ENCODE results near the gene ACYP2.
"Not testable (repeated sequence)": the region's sequence is repeated elsewhere in the genome, so short reads cannot be mapped to it uniquely, and the experiment has no call there.

ACYP2 gene

GRCh38 chr2:54099370-54099769 lies 16.0 kb upstream of the ACYP2 start:
- no peak for DNase-seq (ENCODE audit: low read depth)

GRCh38 chr2:54099829-54100585 lies 15.4 kb upstream of the ACYP2 start:
- DNase-seq (ENCODE audit: low read depth), result no peak

GRCh38 chr2:54100772-54101171 lies 14.6 kb upstream of the ACYP2 start:
- DNase-seq (ENCODE audit: low read depth), result no peak

DNA sequence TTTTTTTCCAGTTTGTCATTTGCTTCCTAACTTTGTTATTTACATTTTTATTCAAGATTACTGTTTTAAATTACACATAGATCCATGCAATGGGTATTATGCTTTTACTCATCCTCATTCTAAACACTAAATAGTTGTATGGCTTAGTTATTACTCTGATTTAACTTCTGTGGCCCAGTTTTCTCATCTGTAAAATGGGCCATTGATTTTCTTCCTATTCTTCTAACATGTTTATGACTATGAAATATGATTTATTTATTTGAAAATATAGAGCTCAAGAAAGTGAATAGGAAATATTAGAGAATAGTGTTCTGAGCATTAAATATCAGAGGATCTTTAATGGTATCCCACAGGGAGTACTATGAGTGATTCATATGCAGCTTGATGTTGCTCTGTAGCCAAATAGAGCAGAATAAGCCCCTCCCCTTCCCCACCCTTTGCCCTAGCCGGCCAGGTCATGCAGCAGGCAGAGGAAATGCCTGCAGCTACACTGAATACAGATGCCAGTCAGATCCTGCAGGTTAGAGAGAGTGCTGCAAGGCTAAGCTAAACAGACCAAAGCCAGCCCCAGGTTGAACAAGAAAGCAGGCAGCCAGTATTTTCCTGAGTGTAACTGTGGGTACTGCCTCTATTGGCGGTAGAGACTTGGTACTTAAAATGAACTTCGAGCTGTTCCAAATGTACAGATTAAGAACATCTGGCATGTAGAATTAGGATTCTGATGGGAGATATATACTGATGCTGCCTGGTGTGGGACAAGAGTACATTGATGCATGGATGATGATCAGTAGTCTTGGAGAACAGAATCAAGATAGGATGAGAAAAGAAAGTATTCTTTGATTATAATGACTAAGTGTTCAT lies 11.7 kb upstream of the ACYP2 start:
- peak; percentile 28 for DNase-seq (ENCODE audit: low read depth)

GRCh38 chr2:54106631-54107454 lies 8.6 kb upstream of the ACYP2 start:
- DNase-seq (ENCODE audit: low read depth), result no peak

DNA sequence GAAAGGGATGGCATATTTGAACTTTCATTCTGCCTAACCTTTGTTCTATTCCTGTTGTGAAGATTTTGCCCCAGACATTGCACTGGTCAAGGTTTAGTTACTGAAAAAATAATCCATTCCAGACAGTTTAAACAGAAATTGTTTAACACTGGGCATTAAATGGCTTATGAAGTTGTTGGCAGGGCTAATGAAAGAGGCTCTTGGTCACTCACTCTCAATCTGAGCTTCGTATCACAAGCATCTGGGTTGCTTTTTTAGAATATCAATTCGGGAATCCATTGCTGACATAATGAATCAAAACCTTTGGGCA lies 8.0 kb upstream of the ACYP2 start:
- DNase-seq (ENCODE audit: low read depth), result no peak

- DNase-seq (ENCODE audit: low read depth), result no peak
These were observed 7.4 kb upstream of the ACYP2 start for GRCh38 chr2:54107903-54108615.

GRCh38 chr2:54109848-54110247 lies 5.6 kb upstream of the ACYP2 start:
- DNase-seq (ENCODE audit: low read depth), result no peak

GRCh38 chr2:54114479-54114878 lies 936 bp upstream of the ACYP2 start:
- DNase-seq (ENCODE audit: low read depth), result not testable (repeated sequence)

DNA sequence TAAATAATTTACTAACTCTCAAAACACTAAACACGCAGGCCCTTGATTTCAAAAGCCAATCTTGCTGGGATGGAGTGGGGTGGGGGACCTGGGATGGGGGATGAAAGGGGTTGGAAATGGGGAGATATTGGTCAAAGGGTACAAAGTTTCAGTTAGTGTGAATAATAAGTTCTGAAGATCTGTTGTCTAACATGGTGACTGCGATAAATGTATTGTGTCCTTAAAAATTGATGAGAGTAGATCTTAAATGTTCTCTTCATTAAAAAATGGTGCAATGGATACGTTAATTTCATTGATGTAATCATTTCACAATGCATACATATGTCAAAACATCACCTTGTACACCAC lies 505 bp upstream of the ACYP2 start:
- DNase-seq (ENCODE audit: low read depth), result no peak

GRCh38 chr2:54116598-54116997 lies 1.2 kb downstream of the ACYP2 start:
- not testable (repeated sequence) for DNase-seq (ENCODE audit: low read depth)

DNA sequence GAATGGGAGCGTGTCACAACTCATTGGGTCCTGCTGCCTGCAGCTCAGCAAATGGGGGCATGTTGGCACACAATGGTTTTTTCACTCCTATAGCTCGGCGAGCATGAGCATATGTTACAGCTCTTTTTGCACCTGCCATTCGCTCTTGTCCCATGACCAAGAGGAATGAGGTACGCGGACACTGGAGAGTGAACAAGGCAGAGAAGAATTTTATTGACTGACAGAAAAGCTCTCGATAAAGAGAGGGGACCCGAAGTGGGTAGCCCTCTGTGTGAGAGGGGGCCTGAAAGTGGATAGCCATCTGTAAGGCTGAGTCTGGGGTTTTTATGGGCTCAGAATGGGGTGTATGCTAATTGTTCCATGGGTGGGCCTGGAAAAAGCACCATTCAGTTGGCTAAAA lies 5.5 kb downstream of the ACYP2 start:
- DNase-seq (ENCODE audit: low read depth), result no peak

GRCh38 chr2:54122171-54122935 lies 6.9 kb downstream of the ACYP2 start:
- DNase-seq (ENCODE audit: low read depth), result no peak

GRCh38 chr2:54122939-54123338 lies 7.5 kb downstream of the ACYP2 start:
- peak; percentile 35 for DNase-seq (ENCODE audit: low read depth)

DNA sequence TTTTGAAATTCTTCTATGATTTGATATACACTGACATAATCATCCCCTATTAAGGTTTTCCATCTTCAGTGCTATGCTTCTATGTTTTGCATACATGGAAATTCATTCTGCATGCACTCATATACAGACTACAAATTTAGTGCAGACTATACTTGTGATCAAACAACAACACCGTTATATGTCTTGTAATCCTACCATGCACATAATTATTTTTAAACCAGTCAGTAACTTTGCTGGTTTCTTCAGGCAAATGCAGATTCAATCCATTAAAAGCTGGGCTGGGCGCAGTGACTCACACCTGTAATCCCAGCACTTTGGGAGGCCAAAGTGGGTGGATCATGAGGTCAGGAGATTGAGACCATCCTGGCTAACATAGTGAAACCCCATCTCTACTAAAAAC lies 11.8 kb downstream of the ACYP2 start:
- DNase-seq (ENCODE audit: low read depth), result not testable (repeated sequence)

DNA sequence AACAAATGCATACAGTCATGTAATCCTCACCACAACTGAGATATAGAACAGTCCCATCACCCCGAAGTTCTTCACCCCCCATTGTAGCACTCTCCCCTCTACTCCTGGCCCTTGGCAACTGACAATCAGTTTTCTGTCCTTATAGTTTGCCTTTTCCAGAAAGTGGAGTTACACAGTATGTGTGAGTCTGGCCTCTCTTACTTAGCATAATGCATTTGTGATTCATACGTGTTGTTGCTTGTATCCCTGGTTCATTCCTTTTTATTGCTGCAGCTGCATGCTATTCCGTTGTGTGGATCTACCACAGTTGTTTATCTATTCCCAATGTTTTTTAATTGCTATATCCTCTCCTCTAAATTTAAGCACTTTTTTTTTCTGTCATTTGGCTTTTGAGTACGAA lies 17.6 kb downstream of the ACYP2 start:
- DNase-seq (ENCODE audit: low read depth), result no peak

DNA sequence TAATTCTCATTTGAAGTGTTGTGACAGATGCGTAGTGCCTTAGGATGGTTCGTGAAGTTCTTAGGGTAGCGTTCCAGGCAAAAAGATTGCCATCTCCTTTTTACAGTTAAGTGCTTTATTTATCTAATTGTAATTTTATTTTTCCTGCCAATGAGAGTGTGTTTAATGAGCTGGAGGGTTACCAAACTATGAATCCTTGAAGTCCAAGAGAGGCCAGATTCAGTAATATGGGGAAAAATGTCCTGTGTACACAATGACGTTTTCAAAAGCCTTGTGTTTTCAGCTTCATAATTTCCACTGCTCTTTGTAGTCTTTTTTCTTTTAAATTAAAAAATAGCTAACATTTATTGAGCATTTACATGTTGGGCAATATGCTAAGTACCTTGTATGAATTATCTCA lies 23.8 kb downstream of the ACYP2 start:
- DNase-seq (ENCODE audit: low read depth), result no peak

DNA sequence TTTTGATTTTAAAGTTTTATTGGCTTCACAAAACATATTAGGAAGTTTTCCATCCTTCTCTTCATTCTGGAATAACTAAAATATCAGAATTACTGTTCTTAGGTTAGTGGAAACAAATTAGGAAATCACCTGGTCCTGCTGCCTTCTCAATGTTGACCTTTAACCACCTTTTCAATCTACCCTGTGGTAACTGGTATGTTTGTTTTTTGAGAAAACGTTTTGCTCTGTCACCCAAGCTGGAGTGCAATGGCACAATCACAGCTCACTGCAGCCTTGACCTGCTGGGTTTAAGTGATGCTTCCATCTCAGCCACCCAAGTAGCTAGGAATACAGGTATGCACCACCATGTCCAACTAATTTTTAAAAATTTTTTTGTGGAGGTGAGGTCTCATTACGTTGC lies 28.4 kb downstream of the ACYP2 start:
- no peak for DNase-seq (ENCODE audit: low read depth)

DNA sequence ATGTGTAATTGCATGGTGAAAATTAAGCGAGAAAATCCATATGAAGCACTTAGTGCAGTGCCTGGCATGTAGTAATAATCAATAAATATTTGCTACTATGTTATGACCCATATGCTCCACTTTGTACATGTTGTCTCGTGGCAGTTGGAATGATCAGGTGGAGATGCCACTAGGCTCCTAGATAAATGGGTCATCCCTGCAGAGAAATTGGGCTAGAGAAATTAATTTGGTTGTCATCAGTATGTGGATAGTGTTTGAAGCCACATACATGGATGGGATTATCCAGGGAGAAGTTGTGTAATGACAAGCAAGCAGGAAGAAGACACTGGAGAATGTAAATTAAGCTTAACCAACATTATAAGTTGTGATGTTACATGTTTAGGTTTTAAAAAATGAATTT lies 33.0 kb downstream of the ACYP2 start:
- DNase-seq (ENCODE audit: low read depth), result no peak

DNA sequence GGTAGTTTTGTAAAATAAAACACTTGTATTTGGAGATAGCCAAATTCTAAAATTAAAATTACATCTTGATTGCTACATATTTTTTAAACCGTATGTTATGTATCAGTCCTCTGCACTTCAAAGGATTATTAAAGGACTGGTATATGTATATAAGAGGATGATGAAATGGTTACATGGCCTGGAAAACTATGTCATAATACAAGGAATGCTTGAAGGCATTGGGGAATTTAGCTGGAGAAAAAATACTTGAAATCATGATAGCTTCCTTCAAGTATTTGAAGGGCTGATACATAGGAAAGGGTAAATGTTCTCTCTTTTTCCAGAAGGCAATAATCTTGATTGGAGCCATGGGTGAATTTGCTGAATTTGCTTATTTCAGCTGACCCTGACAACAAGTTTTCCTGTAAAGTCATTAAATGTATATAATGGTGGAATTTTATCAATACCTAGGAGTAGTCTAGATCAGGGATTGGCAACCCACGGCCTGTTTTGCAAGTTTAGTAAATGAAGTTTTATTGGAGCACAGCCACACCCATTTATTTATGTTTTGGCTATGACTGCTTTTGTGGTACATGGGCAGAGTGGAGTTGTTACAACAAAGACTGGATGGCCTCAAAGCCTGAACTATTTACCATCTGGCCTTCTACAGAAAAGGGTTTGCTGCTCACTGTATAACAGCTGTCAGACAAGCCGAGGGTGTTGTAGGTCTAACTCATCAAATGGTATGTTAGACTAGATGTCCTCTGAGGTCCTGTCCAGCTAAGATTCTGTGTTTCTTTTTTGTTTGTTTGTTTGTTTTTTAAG lies 34.4 kb downstream of the ACYP2 start:
- DNase-seq (ENCODE audit: low read depth), result no peak

GRCh38 chr2:54158311-54158710 lies 42.9 kb downstream of the ACYP2 start:
- DNase-seq (ENCODE audit: low read depth), result no peak

All from GM04504 (cell line).